ENCODE results near the gene CRACR2A. TPM values are rescaled to one million over a fixed set of nuclear protein-coding genes. Genes with fewer than 3 reads are reported as not detected.

The CRACR2A gene
- total and polyA plus RNA-seq, 2 of the 4 experiments (the other 2 are of a cell fraction): 0.54 to 0.60 TPM

GRCh38 chr12:3604748-3605586 is 147.9 kb downstream of the CRACR2A start:
- Histone ChIP-seq H3K4me3 (ENCODE audit: insufficient read depth, low read depth, low read length) (no peak overlapping the region), H3K36me3 (ENCODE audit: control insufficient read depth, insufficient read depth, low read length) (no peaks in the 10 kb centered on the region), H2AFZ (replicated peaks; ENCODE audit: low read length, poor library complexity) (no peak overlapping the region), H2BK5ac (ENCODE audit: low read depth, low read length, poor library complexity, severe bottlenecking) (no peak overlapping the region), H3K4ac (ENCODE audit: low read depth, low read length) (no peak overlapping the region), H3K14ac (replicated peaks; ENCODE audit: low read depth, low read length) (no peak overlapping the region), H4K20me1 (ENCODE audit: insufficient read depth, low read length) (no peaks in the 10 kb centered on the region), H3K4me1 (ENCODE audit: control insufficient read depth, insufficient read depth, low read length) (no peaks in the 10 kb centered on the region), H3K9me3 (ENCODE audit: control insufficient read depth, insufficient read depth, low read length) (no peaks in the 10 kb centered on the region), H3K18ac (ENCODE audit: low read depth, low read length) (no peak overlapping the region), H2BK20ac (ENCODE audit: low read depth, low read length) (no peak overlapping the region), H3K4me2 (ENCODE audit: low read depth, low read length) (no peak overlapping the region), H4K91ac (ENCODE audit: insufficient read depth, low read depth, low read length) (no peak overlapping the region), H3K23ac (ENCODE audit: low read depth, low read length) (no peak overlapping the region), H3K56ac (ENCODE audit: extremely low read depth, insufficient read depth, low read length) (no peak overlapping the region), H2AK5ac (ENCODE audit: low read depth, low read length) (no peak overlapping the region), H2BK15ac (ENCODE audit: low read depth, low read length) (no peak overlapping the region), H4K8ac (ENCODE audit: low read depth in 2 of 2, low read length in 2 of 2) (no peak overlapping the region), H3K27me3 (ENCODE audit: control insufficient read depth, insufficient read depth, low read length) (peaks cover 13% of the 10 kb centered on the region; the same call in 1 of the 2 replicates), H2AK9ac (replicated peaks; ENCODE audit: low read depth, low read length, poor library complexity) (no peak overlapping the region), H3K27ac (ENCODE audit: insufficient read depth, low read length) (no peak overlapping the region), H2BK120ac (ENCODE audit: low read depth, low read length) (no peak overlapping the region), H3K79me1 (ENCODE audit: low read depth in 1 of 2, low read length in 2 of 2) (no peaks in the 10 kb centered on the region), H3K9me1 (ENCODE audit: insufficient read depth, low read length) (no peaks in the 10 kb centered on the region), H3K9ac (ENCODE audit: low read depth, low read length) (no peak overlapping the region), H4K5ac (ENCODE audit: low read depth, low read length) (no peak overlapping the region)
- DNase-seq (no peak), ATAC-seq (ENCODE audit: low read depth) (no peak)
- dilution Hi-C loops (cut with HindIII; ENCODE audit: low sequenced_read_pairs, unreplicated experiment): no loop called here
- ChIA-PET POLR2A (ENCODE audit: unreplicated experiment) (no interaction called here), CTCF (no interaction called here)
- no TSS peak for BruUV-seq (replicated peaks)
- 5% methylated on average over 4 of the region's 13 CpGs; no CpG with 5 or more reads in 1 of the 2 experiments for WGBS, 2 experiments (ENCODE audit: extremely low coverage in 2 of 2, insufficient read length in 1 of 2)
- in situ Hi-C loops (cut with MboI; ENCODE audit: low sequenced_read_pairs): no loop called here
- intact Hi-C loops (cut with micrococcal nuclease): no loop called here
- TF ChIP-seq NFE2L2 (IDR thresholded peaks at IDR 0.05; ENCODE audit: low read depth, low read length): no peak
- TF ChIP-seq FOS (IDR thresholded peaks at IDR 0.05; ENCODE audit: low read depth, low read length): no peak
- no peak for TF ChIP-seq MAZ (IDR thresholded peaks at IDR 0.05; ENCODE audit: borderline replicate concordance, low read depth, low read length)
- TF ChIP-seq, protein P1, sequence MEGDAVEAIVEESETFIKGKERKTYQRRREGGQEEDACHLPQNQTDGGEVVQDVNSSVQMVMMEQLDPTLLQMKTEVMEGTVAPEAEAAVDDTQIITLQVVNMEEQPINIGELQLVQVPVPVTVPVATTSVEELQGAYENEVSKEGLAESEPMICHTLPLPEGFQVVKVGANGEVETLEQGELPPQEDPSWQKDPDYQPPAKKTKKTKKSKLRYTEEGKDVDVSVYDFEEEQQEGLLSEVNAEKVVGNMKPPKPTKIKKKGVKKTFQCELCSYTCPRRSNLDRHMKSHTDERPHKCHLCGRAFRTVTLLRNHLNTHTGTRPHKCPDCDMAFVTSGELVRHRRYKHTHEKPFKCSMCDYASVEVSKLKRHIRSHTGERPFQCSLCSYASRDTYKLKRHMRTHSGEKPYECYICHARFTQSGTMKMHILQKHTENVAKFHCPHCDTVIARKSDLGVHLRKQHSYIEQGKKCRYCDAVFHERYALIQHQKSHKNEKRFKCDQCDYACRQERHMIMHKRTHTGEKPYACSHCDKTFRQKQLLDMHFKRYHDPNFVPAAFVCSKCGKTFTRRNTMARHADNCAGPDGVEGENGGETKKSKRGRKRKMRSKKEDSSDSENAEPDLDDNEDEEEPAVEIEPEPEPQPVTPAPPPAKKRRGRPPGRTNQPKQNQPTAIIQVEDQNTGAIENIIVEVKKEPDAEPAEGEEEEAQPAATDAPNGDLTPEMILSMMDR (conservative IDR thresholded peaks at IDR 0.05; ENCODE audit: low read depth, low read length): no peak
- no peak for TF ChIP-seq SMC3 (IDR thresholded peaks at IDR 0.05; ENCODE audit: low read depth, low read length)
- TF ChIP-seq RAD21 (IDR thresholded peaks at IDR 0.05; ENCODE audit: low read length): no peak
- no peak for TF ChIP-seq CEBPB (IDR thresholded peaks at IDR 0.05; ENCODE audit: low read depth, low read length)

Data from IMR-90 (cell line).